HEK293 (cell line): Measurements from ENCODE around the gene CLEC4F.

Source experiments
- KLF1 ChIP-seq: fragments of 450-650 bp; formaldehyde crosslinking; IDR thresholded peaks from 2 replicates; pipeline ENCODE4 v1.5.1; 2016; ENCODE audit warnings: missing biosample characterization, missing genetic modification characterization
- KLF10 ChIP-seq: fragments of 450-650 bp; IDR thresholded peaks from 2 replicates; pipeline ENCODE4 v1.5.1; 2018; ENCODE audit warnings: missing biosample characterization, mild to moderate bottlenecking, missing genetic modification characterization
- PATZ1 ChIP-seq: fragments of 450-650 bp; formaldehyde crosslinking; IDR thresholded peaks from 2 replicates; pipeline ENCODE4 v1.5.1; 2016; ENCODE audit warnings: missing biosample characterization, missing genetic modification characterization
- PRDM10 ChIP-seq: fragments of 450-650 bp; formaldehyde crosslinking; IDR thresholded peaks from 2 replicates; pipeline ENCODE4 v1.5.1; 2016; ENCODE audit warnings: missing biosample characterization, missing genetic modification characterization
- REPIN1 ChIP-seq: fragments of 450-650 bp; formaldehyde crosslinking; IDR thresholded peaks from 2 replicates; pipeline ENCODE4 v1.5.1; 2017; ENCODE audit warnings: missing biosample characterization, missing genetic modification characterization, low read depth
- REST ChIP-seq: fragments of 450-650 bp; formaldehyde crosslinking; IDR thresholded peaks from 2 replicates; pipeline ENCODE4 v1.5.1; 2016; ENCODE audit warnings: missing biosample characterization, missing genetic modification characterization
- ZNF239 ChIP-seq: fragments of 450-650 bp; formaldehyde crosslinking; IDR thresholded peaks from 2 replicates; pipeline ENCODE4 v1.5.1; 2016; ENCODE audit warnings: missing biosample characterization, missing genetic modification characterization
- ZNF274 ChIP-seq, 2 experiments: fragments of 200-500 bp in 1 of 2; fragments of 450-650 bp in 1 of 2; sonication (Bioruptor generic) in 1 of 2; formaldehyde crosslinking in 1 of 2; IDR thresholded peaks; 2 replicates each; pipeline versions ENCODE4 v1.5.1 to v1.6.1; 2014 to 2016; ENCODE audit warnings: borderline replicate concordance in 1 of 2, inconsistent platforms in 1 of 2, low read length in 1 of 2, missing biosample characterization in 1 of 2, missing genetic modification characterization in 1 of 2
- ZNF341 ChIP-seq: fragments of 450-650 bp; formaldehyde crosslinking; IDR thresholded peaks from 2 replicates; pipeline ENCODE4; 2016; ENCODE audit warnings: low read depth, missing biosample characterization, missing genetic modification characterization
- ZNF707 ChIP-seq: fragments of 450-650 bp; formaldehyde crosslinking; IDR thresholded peaks from 2 replicates; pipeline ENCODE4 v1.5.1; 2016; ENCODE audit warnings: missing biosample characterization, missing genetic modification characterization
- ZNF776 ChIP-seq: fragments of 450-650 bp; formaldehyde crosslinking; IDR thresholded peaks from 2 replicates; pipeline ENCODE4 v1.5.0; 2017; ENCODE audit warnings: missing biosample characterization, missing genetic modification characterization, borderline replicate concordance
- ZNF785 ChIP-seq: fragments of 450-650 bp; formaldehyde crosslinking; IDR thresholded peaks from 2 replicates; pipeline ENCODE4 v1.5.1; 2016; ENCODE audit warnings: missing biosample characterization, missing genetic modification characterization
- TF ChIP-seq, protein P1 (sequence below): fragments of 450-650 bp; formaldehyde crosslinking; IDR thresholded peaks from 2 replicates; pipeline ENCODE4 v1.5.1; 2016; ENCODE audit warnings: missing biosample characterization, missing genetic modification characterization

- TF ChIP-seq ZNF776 (tag by site-specific recombination) = no peak
- TF ChIP-seq ZNF785 (tag by site-specific recombination) = no peak
- TF ChIP-seq, protein P1, sequence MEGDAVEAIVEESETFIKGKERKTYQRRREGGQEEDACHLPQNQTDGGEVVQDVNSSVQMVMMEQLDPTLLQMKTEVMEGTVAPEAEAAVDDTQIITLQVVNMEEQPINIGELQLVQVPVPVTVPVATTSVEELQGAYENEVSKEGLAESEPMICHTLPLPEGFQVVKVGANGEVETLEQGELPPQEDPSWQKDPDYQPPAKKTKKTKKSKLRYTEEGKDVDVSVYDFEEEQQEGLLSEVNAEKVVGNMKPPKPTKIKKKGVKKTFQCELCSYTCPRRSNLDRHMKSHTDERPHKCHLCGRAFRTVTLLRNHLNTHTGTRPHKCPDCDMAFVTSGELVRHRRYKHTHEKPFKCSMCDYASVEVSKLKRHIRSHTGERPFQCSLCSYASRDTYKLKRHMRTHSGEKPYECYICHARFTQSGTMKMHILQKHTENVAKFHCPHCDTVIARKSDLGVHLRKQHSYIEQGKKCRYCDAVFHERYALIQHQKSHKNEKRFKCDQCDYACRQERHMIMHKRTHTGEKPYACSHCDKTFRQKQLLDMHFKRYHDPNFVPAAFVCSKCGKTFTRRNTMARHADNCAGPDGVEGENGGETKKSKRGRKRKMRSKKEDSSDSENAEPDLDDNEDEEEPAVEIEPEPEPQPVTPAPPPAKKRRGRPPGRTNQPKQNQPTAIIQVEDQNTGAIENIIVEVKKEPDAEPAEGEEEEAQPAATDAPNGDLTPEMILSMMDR (tag by site-specific recombination) = no peak
- TF ChIP-seq PATZ1 (tag by site-specific recombination) = no peak
- no peak for TF ChIP-seq PRDM10 (tag by site-specific recombination)
- TF ChIP-seq ZNF707 (tag by site-specific recombination) = no peak
- TF ChIP-seq REPIN1 (tag by site-specific recombination) = no peak
- TF ChIP-seq ZNF239 = no peak
- TF ChIP-seq REST = no peak
- no peak for TF ChIP-seq ZNF274 (IDR thresholded peaks at IDR 0.05; ENCODE audit: low read length)
- no peak for TF ChIP-seq ZNF274 (tag by site-specific recombination; IDR thresholded peaks at IDR 0.05; ENCODE audit: borderline replicate concordance)
- TF ChIP-seq ZNF341 (tag by site-specific recombination) = no peak
- no peak for TF ChIP-seq KLF10 (tag by site-specific recombination)
- TF ChIP-seq KLF1 = no peak
Measured at GRCh38 chr2:70795164-70795995, 25.0 kb downstream of the CLEC4F start.
